HG02678 (cell line): ENCODE results near the gene GABARAPL1.

Source experiments
- ATAC-seq: cut with Tn5 transposase; IDR thresholded peaks from one replicate; pipeline ENCODE4 v1.9.1; 2021; ENCODE audit warnings: mild to moderate bottlenecking, moderate library complexity; ENCODE audit not compliant: unreplicated experiment

The GABARAPL1 gene

DNA sequence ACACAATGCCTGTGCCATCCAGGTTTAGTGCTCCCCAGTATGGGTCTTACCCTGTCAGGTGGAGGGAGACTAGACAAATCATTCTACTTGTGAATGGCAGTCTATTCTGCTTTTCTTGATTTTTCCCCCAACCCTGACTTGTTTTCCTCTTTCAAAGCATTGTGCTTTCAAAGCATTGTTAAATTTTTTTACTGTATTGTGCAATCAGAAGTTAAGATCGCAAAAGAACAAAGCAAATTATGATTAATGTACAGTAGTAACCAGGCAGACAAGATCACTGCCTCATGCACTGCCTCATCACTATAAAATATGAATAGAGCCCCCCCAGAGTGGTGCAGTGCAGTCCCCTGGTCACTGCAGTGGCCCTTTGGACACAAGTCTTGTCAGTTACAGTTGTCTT lies 14.1 kb downstream of the GABARAPL1 start:
- no peak for ATAC-seq

DNA sequence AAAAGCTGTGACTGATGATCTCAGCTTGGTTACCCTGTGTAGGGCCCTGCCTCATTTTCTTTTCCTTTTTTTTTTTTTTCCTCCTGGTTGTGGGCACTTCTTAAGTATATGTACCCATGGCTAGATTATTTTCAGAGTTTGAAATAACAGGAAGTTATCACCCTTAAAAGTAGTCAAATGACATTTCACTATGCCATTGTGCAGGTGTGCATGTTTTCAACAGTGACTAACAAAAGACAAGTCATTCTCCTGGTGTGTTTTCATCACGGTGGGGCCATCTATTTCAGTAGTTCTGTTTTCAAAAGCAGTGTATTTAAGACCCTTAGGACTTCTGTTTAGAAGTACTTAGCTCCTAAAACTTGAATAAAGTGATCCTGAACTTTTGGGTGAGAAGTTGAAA lies 15.0 kb downstream of the GABARAPL1 start:
- no peak for ATAC-seq

DNA sequence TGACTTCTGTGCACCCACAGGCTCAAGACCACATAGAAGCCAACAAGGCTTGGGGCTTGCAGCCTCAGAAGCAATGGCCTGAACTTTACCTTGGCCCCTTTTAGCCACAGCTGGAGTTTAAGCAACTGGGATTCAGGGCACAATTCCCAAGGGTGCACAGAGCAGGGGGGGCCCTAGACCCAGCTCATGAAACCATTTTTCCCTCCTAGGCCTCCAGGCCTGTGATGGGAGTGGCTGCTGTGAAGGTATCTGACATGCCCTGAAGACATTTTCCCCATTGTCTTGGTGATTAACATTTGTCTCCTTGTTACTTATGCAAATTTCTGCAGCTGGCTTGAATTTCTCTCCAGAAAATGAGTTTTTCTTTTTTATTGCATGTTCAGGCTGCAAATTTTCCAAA lies 21.9 kb downstream of the GABARAPL1 start:
- no peak for ATAC-seq

DNA sequence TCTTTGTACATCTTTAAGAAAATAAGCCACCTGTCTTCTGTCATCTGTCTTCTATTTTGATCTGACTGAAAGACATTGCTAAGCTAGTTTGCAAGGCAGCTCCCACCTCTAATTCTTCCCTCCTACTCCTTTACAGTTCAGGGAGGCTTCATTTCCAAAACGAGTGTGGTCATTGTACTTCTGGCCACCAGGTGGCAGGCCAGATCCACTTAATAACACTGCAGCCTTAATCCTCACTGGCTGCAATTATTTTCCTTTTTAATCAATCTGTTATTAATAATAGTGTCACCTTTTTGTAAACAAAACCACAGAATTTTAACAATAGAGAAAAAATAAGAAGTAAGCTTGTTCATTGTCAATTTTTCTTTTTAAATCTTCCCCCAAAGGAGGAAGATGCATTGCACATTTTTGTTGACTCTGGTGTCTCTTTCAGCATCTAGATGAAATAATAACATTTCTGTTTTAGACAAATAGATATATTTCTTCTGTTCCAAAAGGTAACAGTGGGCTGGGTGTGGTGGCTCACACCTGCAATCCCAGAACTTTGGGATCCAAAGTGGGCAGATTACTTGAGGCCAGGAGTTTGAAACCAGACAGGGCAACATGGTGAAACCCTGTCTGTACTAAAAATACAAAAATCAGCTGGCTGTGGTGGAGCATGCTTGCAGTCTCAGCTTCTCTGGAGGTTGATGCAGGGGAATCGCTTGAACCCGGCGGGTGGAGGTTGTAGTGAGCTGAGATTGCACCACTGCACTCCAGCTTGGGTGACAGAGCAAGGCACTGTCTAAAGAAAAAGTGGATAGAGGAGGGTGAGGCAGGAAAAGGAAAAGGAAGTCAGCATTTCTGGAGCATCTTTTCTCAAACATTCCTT lies 23.3 kb downstream of the GABARAPL1 start:
- no peak for ATAC-seq

DNA sequence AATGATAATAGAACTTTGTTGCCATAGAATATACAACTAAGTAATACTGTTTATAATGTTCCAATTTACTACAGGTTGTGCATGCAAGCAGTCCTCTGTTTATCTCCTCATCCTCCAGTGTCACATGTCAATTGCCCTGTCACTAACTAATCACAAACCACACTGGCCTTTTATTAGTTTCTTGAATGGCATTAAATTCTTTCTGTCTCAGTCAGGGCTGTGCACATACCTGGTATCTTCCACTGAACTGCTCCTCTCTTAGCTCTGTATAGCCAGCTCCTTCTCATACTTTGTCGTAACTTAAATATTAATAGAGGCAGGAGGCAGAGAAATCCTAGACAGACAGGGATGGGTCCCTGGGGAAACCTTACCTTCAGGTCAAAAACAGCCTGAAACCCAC lies 24.0 kb downstream of the GABARAPL1 start:
- ATAC-seq = no peak

DNA sequence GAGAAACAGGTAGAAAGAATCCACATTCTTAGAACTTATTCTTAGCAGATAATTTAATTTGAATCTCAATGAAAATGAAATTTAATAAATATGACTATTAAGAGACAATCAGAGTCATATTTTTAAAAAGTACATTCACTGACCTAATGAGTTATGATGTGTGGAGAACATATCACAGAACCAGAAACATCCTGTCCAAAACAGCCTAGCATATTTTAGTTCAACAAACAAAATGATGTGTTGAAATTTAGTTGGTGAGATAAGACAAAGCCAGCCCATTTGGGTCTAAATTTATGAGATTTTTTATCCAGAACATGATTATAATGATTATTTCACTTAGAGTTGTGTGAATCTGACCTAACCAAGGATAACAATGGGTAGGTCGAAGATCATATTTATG lies 25.8 kb downstream of the GABARAPL1 start:
- ATAC-seq = no peak

DNA sequence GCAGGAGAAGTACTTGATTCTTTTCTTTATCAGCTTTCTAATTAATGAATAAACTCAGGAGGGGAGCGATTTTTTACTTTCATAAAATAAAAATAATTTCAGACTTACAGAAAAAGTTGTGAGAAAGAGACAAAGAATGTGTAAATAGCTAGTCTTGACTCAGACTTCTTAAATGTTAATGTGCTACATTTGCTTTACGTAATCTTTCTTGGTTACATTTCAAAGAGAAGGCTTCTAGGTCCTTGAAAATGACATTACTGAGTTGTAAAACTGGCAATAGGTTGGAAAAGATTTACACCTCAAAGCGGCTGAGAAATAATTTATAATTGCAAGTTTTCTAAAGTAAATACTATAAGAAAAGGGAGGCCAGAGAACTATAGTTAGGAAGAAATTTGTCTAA lies 28.6 kb downstream of the GABARAPL1 start:
- ATAC-seq = no peak

DNA sequence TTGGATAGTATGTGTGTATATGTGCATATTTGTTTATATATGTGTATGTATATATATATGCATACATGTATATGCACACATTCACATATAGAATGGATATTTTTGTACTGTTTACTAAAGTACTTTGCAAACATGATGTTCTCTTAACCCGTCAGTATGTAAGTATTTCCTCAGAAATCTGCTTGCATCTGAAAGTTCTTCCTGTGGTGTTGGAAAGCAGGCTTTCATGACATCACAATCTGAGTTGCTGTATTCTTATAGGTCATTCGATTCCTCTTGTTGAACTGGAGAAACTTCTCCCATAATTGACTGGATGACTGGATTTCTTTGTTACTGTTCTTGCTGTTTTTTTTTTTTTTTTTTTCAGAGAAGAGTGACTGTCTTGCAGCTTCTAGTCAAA lies 29.1 kb downstream of the GABARAPL1 start:
- ATAC-seq = no peak

DNA sequence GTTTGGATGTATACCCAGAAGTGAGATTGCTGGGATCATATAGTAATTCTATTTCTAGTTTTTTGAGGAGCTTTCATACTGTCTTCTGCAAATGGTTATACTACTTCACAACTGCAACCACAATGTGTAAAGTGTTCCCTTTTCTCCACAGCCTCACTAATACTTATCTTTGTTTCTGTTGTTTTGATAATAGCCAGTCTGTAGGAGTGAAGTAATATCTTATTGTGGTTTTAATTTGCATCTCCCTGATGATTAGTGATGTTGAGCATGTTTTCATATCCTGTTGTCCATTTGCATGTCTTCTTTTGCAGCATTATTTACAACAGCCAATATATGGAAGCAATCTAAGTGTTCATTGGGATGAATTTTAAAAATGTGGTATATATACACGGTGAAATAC lies 29.9 kb downstream of the GABARAPL1 start:
- ATAC-seq = no peak

DNA sequence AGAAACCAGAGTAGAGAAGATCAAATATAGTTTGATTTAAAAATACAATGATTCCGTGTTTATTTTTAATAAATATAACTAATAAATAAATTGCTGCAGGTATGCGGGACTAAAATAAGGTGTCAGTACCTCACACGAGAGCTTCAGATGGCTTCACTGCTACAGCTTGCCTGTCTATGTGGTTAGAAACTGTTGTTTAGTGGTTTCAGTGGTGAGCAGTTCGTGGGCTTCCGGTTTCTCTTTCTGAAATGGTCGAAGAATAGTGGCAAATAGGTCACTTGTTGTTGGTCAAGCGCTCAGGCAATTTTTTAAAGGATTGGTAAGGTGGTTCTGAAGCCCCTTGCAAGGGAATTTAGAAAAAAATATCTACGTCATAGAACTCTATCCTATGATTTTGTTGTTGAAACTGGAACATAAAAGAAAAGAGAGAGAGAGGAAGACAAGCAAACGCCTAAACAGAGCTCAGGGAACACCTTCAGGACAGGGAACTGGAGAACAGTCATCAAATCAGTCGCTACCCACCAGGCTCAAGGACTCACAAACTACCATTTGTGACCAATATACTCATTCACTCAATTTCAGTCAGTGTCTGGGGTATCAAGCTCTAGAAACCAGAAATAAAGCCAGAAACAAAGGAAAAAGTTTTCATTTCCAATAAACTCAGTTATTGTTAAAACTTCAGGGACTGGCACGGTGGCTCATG lies 31.3 kb downstream of the GABARAPL1 start:
- ATAC-seq = peak; percentile 97

DNA sequence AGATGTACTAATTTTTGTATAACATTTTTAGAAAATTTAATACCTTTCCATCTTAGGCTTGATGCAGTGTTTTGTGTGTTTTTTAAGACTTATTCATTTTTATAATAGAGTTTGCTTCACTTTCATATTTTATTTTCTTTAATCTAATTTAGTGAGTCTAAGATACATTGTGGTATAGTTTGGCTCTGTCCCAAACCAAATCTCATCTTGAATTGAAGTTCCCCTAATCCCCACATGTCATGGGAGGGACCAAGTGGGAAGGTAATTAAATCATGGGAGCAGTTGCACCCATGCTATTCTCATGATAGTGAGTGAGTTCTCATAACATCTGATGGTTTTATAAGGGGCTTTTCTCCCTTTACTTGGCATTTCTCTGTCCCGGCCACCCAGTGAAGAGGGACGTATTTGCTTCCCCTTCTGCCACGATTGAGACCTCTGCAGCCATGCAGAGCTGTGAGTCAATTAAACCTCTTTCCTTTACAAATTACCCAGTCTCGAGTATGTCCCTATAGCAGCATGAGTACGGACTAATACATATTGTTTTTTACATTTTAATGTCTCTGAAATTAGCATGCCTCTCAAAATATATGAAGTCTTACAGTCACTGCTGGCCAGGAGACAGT lies 34.9 kb downstream of the GABARAPL1 start:
- ATAC-seq = no peak

DNA sequence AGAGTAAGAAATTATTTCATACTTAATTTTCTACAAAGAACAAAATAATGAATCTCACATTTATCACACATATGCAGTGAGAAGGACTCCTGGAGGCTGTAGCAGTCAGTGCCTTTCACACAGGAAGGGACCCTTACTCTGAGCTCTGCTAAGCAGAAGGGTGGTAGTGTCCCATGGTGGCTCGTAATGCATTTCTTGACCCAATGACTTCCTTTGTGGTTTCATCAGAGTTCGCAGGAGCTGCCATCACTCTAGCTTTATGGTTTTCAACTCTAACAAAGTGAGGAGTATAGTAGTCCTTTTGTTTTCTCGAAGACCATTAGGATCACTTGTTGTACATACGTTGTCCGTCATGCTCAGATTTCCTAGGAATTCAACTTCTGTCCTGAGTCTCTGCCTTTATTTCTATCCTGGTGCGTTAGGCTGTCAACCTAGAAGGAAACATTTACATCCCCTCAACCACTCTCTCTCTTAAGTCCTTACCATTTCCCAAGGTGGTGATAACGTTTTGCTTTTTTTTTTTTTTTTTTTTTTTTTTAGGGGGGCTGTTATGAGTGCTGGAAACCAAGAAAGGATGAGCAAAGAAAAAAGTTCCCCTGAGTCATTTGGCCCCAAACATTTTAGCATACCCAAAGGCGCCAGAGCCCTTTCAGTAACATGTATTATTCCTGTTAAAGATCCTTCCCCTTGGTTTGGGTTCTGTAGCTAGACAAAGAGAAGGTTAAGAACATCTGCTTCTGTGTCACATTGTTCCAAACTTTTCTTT lies 37.2 kb downstream of the GABARAPL1 start:
- no peak for ATAC-seq

DNA sequence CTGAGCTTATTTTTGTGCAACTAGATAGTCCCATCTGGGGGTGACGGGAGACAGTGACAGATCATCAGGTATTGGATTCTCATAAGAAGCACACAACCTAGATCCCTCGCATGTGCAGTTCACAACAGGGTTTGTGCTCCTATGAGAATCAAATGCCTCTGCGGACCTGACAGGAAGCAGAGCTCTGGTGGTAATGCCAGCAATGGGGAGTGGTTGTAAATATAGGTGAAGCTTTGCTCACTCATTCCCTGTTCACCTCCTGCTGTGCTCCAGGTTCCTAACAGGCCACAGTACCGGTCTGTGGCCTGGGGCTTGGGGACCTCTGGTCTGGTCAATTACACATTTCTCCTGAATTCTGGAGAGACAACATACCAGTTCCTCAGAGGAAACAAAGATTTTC lies 39.0 kb downstream of the GABARAPL1 start:
- no peak for ATAC-seq

DNA sequence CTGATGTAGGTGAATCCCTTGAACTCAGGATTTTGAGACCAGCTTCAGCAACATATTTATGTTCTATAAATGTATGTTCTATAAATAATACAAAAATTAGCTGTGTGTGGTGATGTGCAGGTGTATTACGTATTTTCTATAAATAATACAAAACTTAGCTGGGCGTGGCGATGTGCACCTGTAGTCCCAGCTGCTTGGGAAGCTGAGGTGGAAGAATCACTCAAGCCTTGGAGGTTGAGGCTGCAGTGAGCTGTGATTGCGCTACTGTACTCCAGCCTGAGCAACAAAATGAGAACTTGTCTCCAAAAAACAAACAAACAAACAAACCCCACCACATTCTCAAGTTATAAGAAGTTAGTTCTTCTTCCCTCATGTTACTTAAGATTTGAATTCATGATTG lies 39.5 kb downstream of the GABARAPL1 start:
- ATAC-seq = no peak

DNA sequence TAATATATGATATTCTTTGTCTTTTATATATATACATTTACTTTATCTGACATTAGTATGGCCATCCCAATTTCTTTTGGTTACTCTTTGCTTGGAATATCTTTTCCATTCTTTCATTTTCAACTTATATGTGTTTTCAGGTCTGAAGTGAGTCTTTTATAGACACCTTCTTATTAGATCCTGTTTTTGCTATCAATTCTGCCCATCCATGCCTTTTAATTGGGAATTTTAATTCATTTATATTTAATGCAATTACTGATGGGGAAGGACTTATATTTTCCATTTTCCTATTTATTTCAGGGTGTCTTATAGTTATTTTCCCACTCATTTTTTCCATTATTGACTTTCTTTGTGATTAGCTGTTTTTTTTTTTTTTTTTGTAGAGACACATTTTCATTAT lies 43.4 kb downstream of the GABARAPL1 start:
- ATAC-seq = no peak

DNA sequence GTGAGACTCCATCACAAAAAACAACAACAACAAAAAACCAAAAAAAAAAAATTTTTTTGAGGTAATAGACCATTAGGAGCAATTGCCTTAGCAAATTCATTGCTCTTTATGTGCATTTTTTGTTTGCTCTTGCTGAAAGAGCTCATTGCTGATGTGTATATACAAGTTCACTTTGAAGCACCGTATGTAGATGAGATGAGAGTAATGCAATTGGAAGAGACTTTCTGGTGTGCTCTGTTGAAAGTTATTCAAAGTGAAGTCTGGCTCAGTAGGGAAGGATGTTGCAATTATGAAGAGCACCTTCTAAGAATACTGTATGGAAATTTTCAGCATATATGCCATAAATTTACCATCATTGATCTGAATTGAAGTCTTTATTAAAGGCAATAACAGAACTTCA lies 48.2 kb downstream of the GABARAPL1 start:
- ATAC-seq = no peak

DNA sequence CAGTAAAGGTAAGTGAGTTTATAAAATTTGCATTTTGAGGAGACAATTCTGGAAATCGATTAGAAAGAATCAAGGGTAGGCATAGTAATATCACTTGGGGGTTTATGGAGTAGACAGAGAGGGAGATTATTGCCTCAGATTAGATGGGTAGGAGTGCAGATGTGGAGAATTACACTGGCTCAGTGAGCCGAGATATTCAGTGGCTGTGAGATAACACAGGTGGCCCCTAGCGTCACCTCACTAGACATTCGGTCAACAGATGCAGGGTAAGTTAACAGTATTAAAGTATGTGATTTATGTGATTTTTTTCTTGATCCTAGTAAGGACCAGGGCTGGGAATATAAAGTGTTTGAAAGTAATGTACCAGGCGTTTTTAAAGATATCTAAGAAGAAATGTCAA lies 55.4 kb downstream of the GABARAPL1 start:
- ATAC-seq = no peak

DNA sequence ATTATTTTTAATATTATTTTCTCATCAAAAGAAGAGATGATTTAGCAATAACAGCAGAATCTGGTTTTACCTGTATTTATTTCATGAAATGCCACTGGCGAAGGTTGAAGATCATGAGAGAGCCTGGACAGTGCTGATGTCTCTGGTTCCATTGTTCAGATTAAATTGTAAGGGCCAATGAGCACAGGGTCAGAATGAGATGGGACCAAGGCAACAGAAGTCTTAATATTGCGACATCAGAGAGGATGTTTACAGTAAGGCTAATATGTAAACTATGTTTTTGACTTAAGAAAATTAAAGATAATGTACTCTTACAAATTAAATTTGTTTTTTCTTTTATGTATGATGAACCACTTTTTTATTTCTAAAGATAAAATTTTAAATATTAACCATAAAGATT lies 59.8 kb downstream of the GABARAPL1 start:
- no peak for ATAC-seq
